IMR-90 (cell line): ENCODE measurements around the gene ANKRD33B. TPM values are rescaled to one million over a fixed set of nuclear protein-coding genes. Genes with fewer than 3 reads are reported as not detected.

Experiments used
- ATAC-seq: fragments of 200-7000 bp; cut with Tn5 transposase; 2 replicates; pipeline ENCODE4 v1.9.1; 2020; ENCODE audit warnings: low read depth, mild to moderate bottlenecking, moderate library complexity
- BruUV-seq: library from RNA; stranded (reverse); fragments of 400-500 nt; replicated peaks from 2 replicates; lab custom pipeline; 2021; lab: Mats Ljungman, UMichigan
- CTCF ChIA-PET: fragments of 300-600 bp; formaldehyde crosslinking; extraction: SDS; loops from one replicate; lab custom pipeline; 2021; ENCODE audit warnings: antibody characterized with exemption; lab: Yijun Ruan, JAX
- POLR2A ChIA-PET: fragments of 300-600 bp; sonication (Branson Sonifier 250); formaldehyde crosslinking; loops from one replicate; lab custom pipeline; 2022; ENCODE audit warnings: antibody characterized with exemption; ENCODE audit not compliant: unreplicated experiment; lab: Charles Lee
- DNase-seq: peaks from one replicate; pipeline ENCODE4 v3.0.0; 2013
- H2AFZ ChIP-seq: replicated peaks from 2 replicates; pipeline ENCODE3; 2013; ENCODE audit warnings: low read length, mild to moderate bottlenecking; ENCODE audit not compliant: poor library complexity
- H2AK5ac ChIP-seq: 2 replicates; pipeline ENCODE4 v1.6.1; 2013; ENCODE audit warnings: low read depth, low read length, inconsistent platforms
- H2AK9ac ChIP-seq: replicated peaks from 2 replicates; pipeline ENCODE3; 2013; ENCODE audit warnings: mild to moderate bottlenecking, low read depth, low read length, moderate library complexity; ENCODE audit not compliant: poor library complexity
- H2BK120ac ChIP-seq: 2 replicates; pipeline ENCODE4 v1.6.1; 2013; ENCODE audit warnings: low read depth, low read length, inconsistent platforms
- H2BK15ac ChIP-seq: 3 replicates; pipeline ENCODE4 v1.6.1; 2013; ENCODE audit warnings: low read depth, low read length, inconsistent platforms
- H2BK20ac ChIP-seq: 2 replicates; pipeline ENCODE4 v1.6.1; 2013; ENCODE audit warnings: low read depth, mild to moderate bottlenecking, inconsistent platforms, low read length, moderate library complexity
- H2BK5ac ChIP-seq: 2 replicates; pipeline ENCODE4 v1.6.1; 2013; ENCODE audit warnings: mild to moderate bottlenecking, low read depth, low read length, inconsistent platforms; ENCODE audit not compliant: poor library complexity, severe bottlenecking
- H3K14ac ChIP-seq: replicated peaks from 2 replicates; pipeline ENCODE4 v1.6.1; 2013; ENCODE audit warnings: low read depth, low read length, inconsistent platforms
- H3K18ac ChIP-seq: 2 replicates; pipeline ENCODE4 v1.6.1; 2013; ENCODE audit warnings: low read depth, low read length, control low read depth
- H3K23ac ChIP-seq: 2 replicates; pipeline ENCODE4 v1.6.1; 2013; ENCODE audit warnings: low read depth, low read length, inconsistent platforms
- H3K27ac ChIP-seq: 2 replicates; pipeline ENCODE4 v1.5.1; 2013; ENCODE audit warnings: mild to moderate bottlenecking, control low read depth, low read length; ENCODE audit not compliant: insufficient read depth
- H3K27me3 ChIP-seq: 2 replicates; pipeline ENCODE4 v1.6.1; 2013; ENCODE audit warnings: low read length; ENCODE audit not compliant: control insufficient read depth, insufficient read depth
- H3K36me3 ChIP-seq: 2 replicates; pipeline ENCODE4 v1.6.1; 2013; ENCODE audit warnings: low read length, mixed read lengths; ENCODE audit not compliant: control insufficient read depth, insufficient read depth
- H3K4ac ChIP-seq: 2 replicates; pipeline ENCODE4 v1.6.1; 2013; ENCODE audit warnings: low read depth, low read length, inconsistent platforms
- H3K4me1 ChIP-seq: 2 replicates; pipeline ENCODE4 v1.6.1; 2013; ENCODE audit warnings: low read length, mixed read lengths; ENCODE audit not compliant: control insufficient read depth, insufficient read depth
- H3K4me2 ChIP-seq: 2 replicates; pipeline ENCODE4 v1.6.1; 2013; ENCODE audit warnings: low read depth, mild to moderate bottlenecking, control low read depth, low read length, moderate library complexity
- H3K4me3 ChIP-seq: 2 replicates; pipeline ENCODE4 v1.5.1; 2013; ENCODE audit warnings: low read depth, mild to moderate bottlenecking, control low read depth, low read length, moderate library complexity; ENCODE audit not compliant: insufficient read depth
- H3K56ac ChIP-seq: 2 replicates; pipeline ENCODE4 v1.6.1; 2013; ENCODE audit warnings: low read length, inconsistent platforms; ENCODE audit not compliant: insufficient read depth; ENCODE audit errors: extremely low read depth
- H3K79me1 ChIP-seq, 2 experiments: 2 replicates each; pipeline ENCODE4 v1.6.1; 2013; ENCODE audit warnings: low read length in 2 of 2, inconsistent platforms in 1 of 2, low read depth in 1 of 2
- H3K9ac ChIP-seq: 2 replicates; pipeline ENCODE4 v1.6.1; 2013; ENCODE audit warnings: low read depth, low read length, control low read depth
- H3K9me1 ChIP-seq: 2 replicates; pipeline ENCODE4 v1.6.1; 2013; ENCODE audit warnings: low read length, inconsistent platforms; ENCODE audit not compliant: insufficient read depth
- H3K9me3 ChIP-seq: 2 replicates; pipeline ENCODE4 v1.6.1; 2013; ENCODE audit warnings: low read length; ENCODE audit not compliant: control insufficient read depth, insufficient read depth
- H4K20me1 ChIP-seq: 2 replicates; pipeline ENCODE4 v1.6.1; 2013; ENCODE audit warnings: low read length, inconsistent platforms; ENCODE audit not compliant: insufficient read depth
- H4K5ac ChIP-seq: 2 replicates; pipeline ENCODE4 v1.6.1; 2013; ENCODE audit warnings: mild to moderate bottlenecking, low read depth, low read length, control low read depth
- H4K8ac ChIP-seq, 2 experiments: 2 replicates each; pipeline ENCODE4 v1.6.1; 2013; ENCODE audit warnings: low read depth in 2 of 2, low read length in 2 of 2, control low read depth in 1 of 2, inconsistent platforms in 1 of 2
- H4K91ac ChIP-seq: 2 replicates; pipeline ENCODE4 v1.6.1; 2013; ENCODE audit warnings: low read depth, low read length, inconsistent platforms; ENCODE audit not compliant: insufficient read depth
- BHLHE40 ChIP-seq: fragments of 150-350 bp; IDR thresholded peaks from 2 replicates; pipeline ENCODE4 v1.6.1; 2016; ENCODE audit warnings: mild to moderate bottlenecking, low read depth, low read length
- CEBPB ChIP-seq: IDR thresholded peaks from 2 replicates; pipeline ENCODE4 v1.6.1; 2012; ENCODE audit warnings: low read depth, low read length, improper control_type of control experiment
- CHD1 ChIP-seq: IDR thresholded peaks from 2 replicates; pipeline ENCODE4 v1.6.1; 2012; ENCODE audit warnings: low read depth, low read length, improper control_type of control experiment
- FOS ChIP-seq: fragments of 150-350 bp; IDR thresholded peaks from 2 replicates; pipeline ENCODE4 v1.6.1; 2016; ENCODE audit warnings: low read depth, low read length
- MAFK ChIP-seq: IDR thresholded peaks from 2 replicates; pipeline ENCODE4 v1.6.1; 2012; ENCODE audit warnings: low read depth, low read length, improper control_type of control experiment
- MAZ ChIP-seq: IDR thresholded peaks from 2 replicates; pipeline ENCODE4 v1.6.1; 2012; ENCODE audit warnings: low read depth, mild to moderate bottlenecking, low read length, improper control_type of control experiment, moderate library complexity, borderline replicate concordance
- MXI1 ChIP-seq: IDR thresholded peaks from 2 replicates; pipeline ENCODE4 v1.6.1; 2012; ENCODE audit warnings: low read depth, mild to moderate bottlenecking, low read length, moderate library complexity, borderline replicate concordance
- NFE2L2 ChIP-seq: fragments of 150-350 bp; IDR thresholded peaks from 2 replicates; pipeline ENCODE4 v1.6.1; 2016; ENCODE audit warnings: low read depth, mild to moderate bottlenecking, low read length
- POLR2A ChIP-seq: IDR thresholded peaks from 2 replicates; pipeline ENCODE4 v1.6.1; 2012; ENCODE audit warnings: mild to moderate bottlenecking, low read depth, low read length
- RAD21 ChIP-seq: IDR thresholded peaks from 2 replicates; pipeline ENCODE4 v1.6.1; 2012; ENCODE audit warnings: low read length, improper control_type of control experiment
- RCOR1 ChIP-seq: IDR thresholded peaks from 2 replicates; pipeline ENCODE4 v1.6.1; 2012; ENCODE audit warnings: mild to moderate bottlenecking, low read length, improper control_type of control experiment; ENCODE audit not compliant: insufficient replicate concordance
- RFX5 ChIP-seq: IDR thresholded peaks from 2 replicates; pipeline ENCODE4 v1.8.0; 2012; ENCODE audit warnings: low read depth, mild to moderate bottlenecking, low read length, moderate library complexity
- SMC3 ChIP-seq: fragments of 150-350 bp; IDR thresholded peaks from 2 replicates; pipeline ENCODE4 v1.6.1; 2016; ENCODE audit warnings: low read depth, mild to moderate bottlenecking, antibody characterized with exemption, low read length, moderate library complexity
- WGBS, 2 experiments: methylation state at CpG; one replicate each; pipeline versions ENCODE4 v1.1.5 to v1.1.7; 2013; ENCODE audit warnings: missing lambda C conversion rate in 2 of 2; ENCODE audit not compliant: insufficient read length in 1 of 2; ENCODE audit errors: extremely low coverage in 2 of 2; 5-methylcytosine and 5-hydroxymethylcytosine counted together
- dilution Hi-C: fragments of 300-500 bp; cut with HindIII; formaldehyde crosslinking; loops from one replicate; pipeline ENCODE4 v1.14.3; 2018; ENCODE audit warnings: low sequenced_read_pairs; ENCODE audit not compliant: unreplicated experiment
- in situ Hi-C: fragments of 300-500 bp; cut with MboI; formaldehyde crosslinking; loops from 3 replicates; pipeline ENCODE4 v1.14.3; 2019; ENCODE audit warnings: low sequenced_read_pairs, inconsistent platforms, mixed read lengths
- intact Hi-C: fragments of 100-400 bp; cut with micrococcal nuclease; formaldehyde crosslinking; loops from 2 replicates; pipeline ENCODE4 v1.10.0; 2022
- polyA plus RNA-seq, 3 experiments: library from polyadenylated mRNA; depleted of rRNA; stranded (reverse); fragments of >200 nt; gene quantifications; 2 replicates each; pipeline ENCODE4 v1.2.3, GENCODE V29; 2012; ENCODE audit warnings: low replicate concordance in 1 of 3
- total RNA-seq: library from RNA; depleted of rRNA; stranded (reverse); fragments of >200 nt; gene quantifications from 2 replicates; pipeline ENCODE4 v1.2.3, GENCODE V29; 2012
- TF ChIP-seq, protein P1 (sequence below): fragments of 150-350 bp; IDR thresholded peaks from 2 replicates; pipeline ENCODE4 v1.6.1; 2017; ENCODE audit warnings: mild to moderate bottlenecking, antibody characterized with exemption, low read length, low read depth
- TF ChIP-seq, protein P2 (sequence below): conservative IDR thresholded peaks from 2 replicates; pipeline ENCODE4 v1.5.1; 2012; ENCODE audit warnings: mild to moderate bottlenecking, low read depth, low read length, improper control_type of control experiment
- TF ChIP-seq, protein P3 (sequence below): fragments of 150-350 bp; IDR thresholded peaks from 2 replicates; pipeline ENCODE4 v1.6.1; 2016; ENCODE audit warnings: low read depth, mild to moderate bottlenecking, low read length, moderate library complexity, borderline replicate concordance

ANKRD33B gene
- total and polyA plus RNA-seq, 2 of the 4 experiments (the other 2 are of a cell fraction) = 2.5 to 3.3 TPM

DNA sequence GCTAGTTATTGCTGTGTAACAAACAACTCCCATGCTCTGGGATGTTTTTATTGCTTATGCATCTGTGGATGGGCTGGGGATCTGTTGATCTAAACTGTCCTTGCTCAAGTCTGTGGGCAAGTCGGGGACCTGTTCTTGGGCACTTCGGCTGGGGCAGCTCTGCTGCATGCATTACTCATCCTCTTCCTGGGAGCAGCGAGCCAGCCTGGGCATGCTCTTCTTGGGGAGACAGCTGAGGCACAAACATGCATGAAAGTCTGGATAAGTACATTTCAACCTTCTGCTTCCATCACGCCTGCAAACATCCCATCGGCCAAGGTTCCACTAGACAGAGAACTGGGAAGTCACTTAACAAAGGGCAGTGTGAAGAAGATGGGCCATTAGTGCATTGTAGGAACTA, 66.3 kb downstream of the ANKRD33B start:
- H3K79me1 ChIP-seq = peaks cover 13 to 72% of the 10 kb centered on the region in 2 experiments
- H3K4me1 ChIP-seq = peaks cover 9% of the 10 kb centered on the region
- intact Hi-C loops = no loop called here
- H2AFZ ChIP-seq = no peak overlapping the region
- H3K18ac ChIP-seq = no peak overlapping the region
- dilution Hi-C loops = no loop called here
- in situ Hi-C loops = loop anchor here (5.0 kb wide), 1 partner anchor 178 kb away; no protein-coding TSS in a partner anchor
- H2BK15ac ChIP-seq = no peak overlapping the region
- H3K27me3 ChIP-seq = no peaks in the 10 kb centered on the region
- CTCF ChIA-PET = no interaction called here
- no peak overlapping the region for H4K5ac ChIP-seq
- peaks cover 4% of the 10 kb centered on the region for H3K9me1 ChIP-seq
- TF ChIP-seq MAZ (no peak), MXI1 (no peak), CHD1 (no peak), RAD21 (no peak), BHLHE40 (no peak), RFX5 (no peak), FOS (no peak), SMC3 (no peak), MAFK (no peak), POLR2A (no peak), CEBPB (no peak), NFE2L2 (no peak), RCOR1 (no peak)
- TF ChIP-seq, protein P1, sequence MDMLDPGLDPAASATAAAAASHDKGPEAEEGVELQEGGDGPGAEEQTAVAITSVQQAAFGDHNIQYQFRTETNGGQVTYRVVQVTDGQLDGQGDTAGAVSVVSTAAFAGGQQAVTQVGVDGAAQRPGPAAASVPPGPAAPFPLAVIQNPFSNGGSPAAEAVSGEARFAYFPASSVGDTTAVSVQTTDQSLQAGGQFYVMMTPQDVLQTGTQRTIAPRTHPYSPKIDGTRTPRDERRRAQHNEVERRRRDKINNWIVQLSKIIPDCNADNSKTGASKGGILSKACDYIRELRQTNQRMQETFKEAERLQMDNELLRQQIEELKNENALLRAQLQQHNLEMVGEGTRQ = no peak
- TF ChIP-seq, protein P2, sequence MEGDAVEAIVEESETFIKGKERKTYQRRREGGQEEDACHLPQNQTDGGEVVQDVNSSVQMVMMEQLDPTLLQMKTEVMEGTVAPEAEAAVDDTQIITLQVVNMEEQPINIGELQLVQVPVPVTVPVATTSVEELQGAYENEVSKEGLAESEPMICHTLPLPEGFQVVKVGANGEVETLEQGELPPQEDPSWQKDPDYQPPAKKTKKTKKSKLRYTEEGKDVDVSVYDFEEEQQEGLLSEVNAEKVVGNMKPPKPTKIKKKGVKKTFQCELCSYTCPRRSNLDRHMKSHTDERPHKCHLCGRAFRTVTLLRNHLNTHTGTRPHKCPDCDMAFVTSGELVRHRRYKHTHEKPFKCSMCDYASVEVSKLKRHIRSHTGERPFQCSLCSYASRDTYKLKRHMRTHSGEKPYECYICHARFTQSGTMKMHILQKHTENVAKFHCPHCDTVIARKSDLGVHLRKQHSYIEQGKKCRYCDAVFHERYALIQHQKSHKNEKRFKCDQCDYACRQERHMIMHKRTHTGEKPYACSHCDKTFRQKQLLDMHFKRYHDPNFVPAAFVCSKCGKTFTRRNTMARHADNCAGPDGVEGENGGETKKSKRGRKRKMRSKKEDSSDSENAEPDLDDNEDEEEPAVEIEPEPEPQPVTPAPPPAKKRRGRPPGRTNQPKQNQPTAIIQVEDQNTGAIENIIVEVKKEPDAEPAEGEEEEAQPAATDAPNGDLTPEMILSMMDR = no peak
- TF ChIP-seq, protein P3, sequence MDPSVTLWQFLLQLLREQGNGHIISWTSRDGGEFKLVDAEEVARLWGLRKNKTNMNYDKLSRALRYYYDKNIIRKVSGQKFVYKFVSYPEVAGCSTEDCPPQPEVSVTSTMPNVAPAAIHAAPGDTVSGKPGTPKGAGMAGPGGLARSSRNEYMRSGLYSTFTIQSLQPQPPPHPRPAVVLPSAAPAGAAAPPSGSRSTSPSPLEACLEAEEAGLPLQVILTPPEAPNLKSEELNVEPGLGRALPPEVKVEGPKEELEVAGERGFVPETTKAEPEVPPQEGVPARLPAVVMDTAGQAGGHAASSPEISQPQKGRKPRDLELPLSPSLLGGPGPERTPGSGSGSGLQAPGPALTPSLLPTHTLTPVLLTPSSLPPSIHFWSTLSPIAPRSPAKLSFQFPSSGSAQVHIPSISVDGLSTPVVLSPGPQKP = no peak
- BruUV-seq = no TSS peak
- peaks cover 7% of the 10 kb centered on the region; the same call in 1 of the 2 replicates for H3K36me3 ChIP-seq
- 94% methylated on average over 2 of the region's 5 CpGs; no CpG with 5 or more reads in 1 of the 2 experiments for WGBS, 2 experiments
- H2BK5ac ChIP-seq = no peak overlapping the region
- H4K91ac ChIP-seq = no peak overlapping the region
- H4K20me1 ChIP-seq = peaks cover 29% of the 10 kb centered on the region
- no peak overlapping the region for H3K4me2 ChIP-seq
- no peak for DNase-seq
- H3K4me3 ChIP-seq = no peak overlapping the region
- H3K4ac ChIP-seq = no peak overlapping the region
- H4K8ac ChIP-seq = no peak overlapping the region
- no peak overlapping the region for H2BK120ac ChIP-seq
- H3K56ac ChIP-seq = no peak overlapping the region
- H2AK9ac ChIP-seq = no peak overlapping the region
- H3K27ac ChIP-seq = no peak overlapping the region
- H3K9me3 ChIP-seq = no peaks in the 10 kb centered on the region
- H2BK20ac ChIP-seq = no peak overlapping the region
- no peak overlapping the region for H3K23ac ChIP-seq
- no peak overlapping the region for H3K9ac ChIP-seq
- no peak for ATAC-seq
- POLR2A ChIA-PET = no interaction called here
- H3K14ac ChIP-seq = no peak overlapping the region
- no peak overlapping the region for H2AK5ac ChIP-seq
